Liver (tissue), 3 donors: Measurements from ENCODE around the gene CNIH3.

ENCODE experiments used
- GABPA ChIP-seq, 2 donors: IDR thresholded peaks in 1 of 2; conservative IDR thresholded peaks in 1 of 2; 2 replicates each; pipeline ENCODE4 v1.6.1; 2016; ENCODE audit warnings: antibody characterized with exemption in 2 of 2, mild to moderate bottlenecking in 1 of 2, moderate library complexity in 1 of 2
- RAD21 ChIP-seq, 2 donors: IDR thresholded peaks; 2 replicates each; pipeline ENCODE4 v1.6.1; 2016; ENCODE audit warnings: antibody characterized with exemption in 2 of 2, mild to moderate bottlenecking in 2 of 2
- RXRA ChIP-seq, 2 donors: IDR thresholded peaks; 2 replicates each; pipeline ENCODE4 v1.6.1; 2017 to 2018; ENCODE audit warnings: antibody characterized with exemption in 2 of 2, mild to moderate bottlenecking in 1 of 2
- SP1 ChIP-seq: IDR thresholded peaks from 2 replicates; pipeline ENCODE4 v1.6.1; 2018; ENCODE audit warnings: antibody characterized with exemption, mild to moderate bottlenecking
- TAF1 ChIP-seq: conservative IDR thresholded peaks from 2 replicates; pipeline ENCODE4 v1.6.1; 2016; ENCODE audit warnings: antibody characterized with exemption, mild to moderate bottlenecking
- YY1 ChIP-seq: IDR thresholded peaks from 2 replicates; pipeline ENCODE4 v1.6.1; 2016; ENCODE audit warnings: antibody characterized with exemption, mild to moderate bottlenecking
- TF ChIP-seq, protein P1 (sequence below): fragments of 150-350 bp; IDR thresholded peaks from 2 replicates; pipeline ENCODE4 v1.5.1; 2017; ENCODE audit warnings: improper control_type of control experiment, low read depth, low read length; ENCODE audit not compliant: missing input control
- TF ChIP-seq, protein P2 (sequence below): IDR thresholded peaks from 2 replicates; pipeline ENCODE4 v1.6.1; 2016; ENCODE audit warnings: antibody characterized with exemption, mild to moderate bottlenecking
- TF ChIP-seq, protein P3 (sequence below): IDR thresholded peaks from 2 replicates; pipeline ENCODE4 v1.6.1; 2016; ENCODE audit warnings: antibody characterized with exemption
- donor health status: healthy.
- donor health status: healthy.

GRCh38 chr1:224768971-224769370 lies 152.9 kb downstream of the CNIH3 start:
- TF ChIP-seq, protein P1, sequence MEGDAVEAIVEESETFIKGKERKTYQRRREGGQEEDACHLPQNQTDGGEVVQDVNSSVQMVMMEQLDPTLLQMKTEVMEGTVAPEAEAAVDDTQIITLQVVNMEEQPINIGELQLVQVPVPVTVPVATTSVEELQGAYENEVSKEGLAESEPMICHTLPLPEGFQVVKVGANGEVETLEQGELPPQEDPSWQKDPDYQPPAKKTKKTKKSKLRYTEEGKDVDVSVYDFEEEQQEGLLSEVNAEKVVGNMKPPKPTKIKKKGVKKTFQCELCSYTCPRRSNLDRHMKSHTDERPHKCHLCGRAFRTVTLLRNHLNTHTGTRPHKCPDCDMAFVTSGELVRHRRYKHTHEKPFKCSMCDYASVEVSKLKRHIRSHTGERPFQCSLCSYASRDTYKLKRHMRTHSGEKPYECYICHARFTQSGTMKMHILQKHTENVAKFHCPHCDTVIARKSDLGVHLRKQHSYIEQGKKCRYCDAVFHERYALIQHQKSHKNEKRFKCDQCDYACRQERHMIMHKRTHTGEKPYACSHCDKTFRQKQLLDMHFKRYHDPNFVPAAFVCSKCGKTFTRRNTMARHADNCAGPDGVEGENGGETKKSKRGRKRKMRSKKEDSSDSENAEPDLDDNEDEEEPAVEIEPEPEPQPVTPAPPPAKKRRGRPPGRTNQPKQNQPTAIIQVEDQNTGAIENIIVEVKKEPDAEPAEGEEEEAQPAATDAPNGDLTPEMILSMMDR: no peak
- TF ChIP-seq, protein P2, sequence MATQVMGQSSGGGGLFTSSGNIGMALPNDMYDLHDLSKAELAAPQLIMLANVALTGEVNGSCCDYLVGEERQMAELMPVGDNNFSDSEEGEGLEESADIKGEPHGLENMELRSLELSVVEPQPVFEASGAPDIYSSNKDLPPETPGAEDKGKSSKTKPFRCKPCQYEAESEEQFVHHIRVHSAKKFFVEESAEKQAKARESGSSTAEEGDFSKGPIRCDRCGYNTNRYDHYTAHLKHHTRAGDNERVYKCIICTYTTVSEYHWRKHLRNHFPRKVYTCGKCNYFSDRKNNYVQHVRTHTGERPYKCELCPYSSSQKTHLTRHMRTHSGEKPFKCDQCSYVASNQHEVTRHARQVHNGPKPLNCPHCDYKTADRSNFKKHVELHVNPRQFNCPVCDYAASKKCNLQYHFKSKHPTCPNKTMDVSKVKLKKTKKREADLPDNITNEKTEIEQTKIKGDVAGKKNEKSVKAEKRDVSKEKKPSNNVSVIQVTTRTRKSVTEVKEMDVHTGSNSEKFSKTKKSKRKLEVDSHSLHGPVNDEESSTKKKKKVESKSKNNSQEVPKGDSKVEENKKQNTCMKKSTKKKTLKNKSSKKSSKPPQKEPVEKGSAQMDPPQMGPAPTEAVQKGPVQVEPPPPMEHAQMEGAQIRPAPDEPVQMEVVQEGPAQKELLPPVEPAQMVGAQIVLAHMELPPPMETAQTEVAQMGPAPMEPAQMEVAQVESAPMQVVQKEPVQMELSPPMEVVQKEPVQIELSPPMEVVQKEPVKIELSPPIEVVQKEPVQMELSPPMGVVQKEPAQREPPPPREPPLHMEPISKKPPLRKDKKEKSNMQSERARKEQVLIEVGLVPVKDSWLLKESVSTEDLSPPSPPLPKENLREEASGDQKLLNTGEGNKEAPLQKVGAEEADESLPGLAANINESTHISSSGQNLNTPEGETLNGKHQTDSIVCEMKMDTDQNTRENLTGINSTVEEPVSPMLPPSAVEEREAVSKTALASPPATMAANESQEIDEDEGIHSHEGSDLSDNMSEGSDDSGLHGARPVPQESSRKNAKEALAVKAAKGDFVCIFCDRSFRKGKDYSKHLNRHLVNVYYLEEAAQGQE: no peak
- TF ChIP-seq, protein P3, sequence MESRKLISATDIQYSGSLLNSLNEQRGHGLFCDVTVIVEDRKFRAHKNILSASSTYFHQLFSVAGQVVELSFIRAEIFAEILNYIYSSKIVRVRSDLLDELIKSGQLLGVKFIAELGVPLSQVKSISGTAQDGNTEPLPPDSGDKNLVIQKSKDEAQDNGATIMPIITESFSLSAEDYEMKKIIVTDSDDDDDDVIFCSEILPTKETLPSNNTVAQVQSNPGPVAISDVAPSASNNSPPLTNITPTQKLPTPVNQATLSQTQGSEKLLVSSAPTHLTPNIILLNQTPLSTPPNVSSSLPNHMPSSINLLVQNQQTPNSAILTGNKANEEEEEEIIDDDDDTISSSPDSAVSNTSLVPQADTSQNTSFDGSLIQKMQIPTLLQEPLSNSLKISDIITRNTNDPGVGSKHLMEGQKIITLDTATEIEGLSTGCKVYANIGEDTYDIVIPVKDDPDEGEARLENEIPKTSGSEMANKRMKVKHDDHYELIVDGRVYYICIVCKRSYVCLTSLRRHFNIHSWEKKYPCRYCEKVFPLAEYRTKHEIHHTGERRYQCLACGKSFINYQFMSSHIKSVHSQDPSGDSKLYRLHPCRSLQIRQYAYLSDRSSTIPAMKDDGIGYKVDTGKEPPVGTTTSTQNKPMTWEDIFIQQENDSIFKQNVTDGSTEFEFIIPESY: no peak
- no peak for TF ChIP-seq YY1
- TF ChIP-seq RAD21 (IDR thresholded peaks at IDR 0.05): no peak
- no peak for TF ChIP-seq GABPA (IDR thresholded peaks at IDR 0.05 in 1 of 2, conservative IDR thresholded peaks at IDR 0.05 in 1 of 2)
- TF ChIP-seq TAF1: no peak
- TF ChIP-seq RXRA (IDR thresholded peaks at IDR 0.05): no peak
- no peak for TF ChIP-seq SP1
